HG03159 (cell line): Measurements from ENCODE around the gene STK32C.

Experiments
- ATAC-seq: cut with Tn5 transposase; IDR thresholded peaks from one replicate; pipeline ENCODE4 v1.9.1; 2021; ENCODE audit warnings: mild to moderate bottlenecking, moderate library complexity; ENCODE audit not compliant: unreplicated experiment

STK32C gene

DNA sequence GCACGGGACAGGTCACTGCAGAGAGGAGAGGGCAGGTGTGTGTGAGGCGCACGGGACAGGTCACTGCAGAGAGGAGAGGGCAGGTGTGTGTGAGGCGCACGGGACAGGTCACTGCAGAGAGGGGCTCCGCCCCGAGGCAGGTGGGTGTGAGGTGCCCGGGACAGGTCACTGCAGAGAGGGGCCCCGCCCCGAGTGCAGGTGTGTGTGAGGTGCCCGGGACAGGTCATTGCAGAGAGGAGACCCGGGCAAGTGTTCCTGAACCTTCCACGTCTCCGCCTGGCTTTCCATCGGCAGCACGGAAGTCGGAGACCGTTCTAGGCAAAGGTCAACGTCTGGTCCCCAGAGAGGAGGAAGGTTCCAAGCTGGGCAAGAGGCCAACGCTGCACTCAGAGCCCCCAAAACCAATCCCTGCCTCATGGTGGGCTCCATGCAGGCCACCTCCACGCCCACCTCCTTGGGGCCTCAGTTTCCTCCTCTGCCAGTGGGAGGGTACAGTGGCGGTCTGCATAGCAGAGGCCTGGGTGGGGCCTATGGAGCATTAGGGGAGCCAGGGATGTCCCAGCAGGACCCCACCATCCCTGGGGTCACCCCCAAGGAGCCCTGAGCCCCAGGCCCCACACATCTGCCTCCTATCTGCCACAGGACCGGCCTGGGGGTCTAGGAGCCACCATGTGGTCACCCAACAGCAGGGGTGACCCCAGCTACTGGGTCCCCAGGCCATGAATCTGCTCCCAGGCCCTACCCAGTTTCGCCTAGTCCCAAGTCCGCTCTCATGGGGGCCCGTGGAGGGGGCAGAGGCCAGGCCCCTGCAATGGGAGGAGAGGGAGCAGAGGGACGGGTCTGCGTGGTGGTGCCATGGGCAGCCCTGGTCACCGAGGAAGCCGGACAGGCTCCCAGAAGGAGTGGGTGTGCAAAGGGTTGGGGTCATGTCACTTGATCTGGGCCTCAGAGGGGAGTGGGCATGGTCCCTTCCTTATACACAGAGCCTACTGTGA, 57.0 kb downstream of the STK32C start:
- ATAC-seq, result no peak

DNA sequence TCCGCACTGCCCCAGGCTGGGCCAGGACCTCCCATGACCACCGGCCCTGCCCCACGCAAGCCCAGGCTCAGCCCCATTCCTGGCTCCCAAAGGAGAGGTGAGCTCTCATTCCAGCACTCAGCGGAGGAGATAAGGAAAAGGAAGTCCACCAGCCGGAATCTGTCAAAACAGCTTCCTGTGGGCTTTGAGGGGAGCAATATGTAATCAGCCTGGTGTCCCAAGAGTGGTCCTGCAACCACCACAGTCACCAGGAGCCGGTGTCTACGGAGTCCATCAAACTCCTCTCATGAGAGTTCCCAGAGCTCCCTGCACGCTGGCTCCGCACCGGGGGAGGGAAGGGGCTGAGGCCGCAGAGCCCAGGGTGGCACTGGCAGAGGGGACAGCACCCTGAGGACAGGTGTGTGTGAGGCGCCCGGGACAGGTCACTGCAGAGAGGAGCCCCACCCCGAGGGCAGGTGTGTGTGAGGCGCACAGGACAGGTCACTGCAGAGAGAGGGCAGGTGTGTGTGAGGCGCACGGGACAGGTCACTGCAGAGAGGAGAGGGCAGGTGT, 57.9 kb downstream of the STK32C start:
- no peak for ATAC-seq

DNA sequence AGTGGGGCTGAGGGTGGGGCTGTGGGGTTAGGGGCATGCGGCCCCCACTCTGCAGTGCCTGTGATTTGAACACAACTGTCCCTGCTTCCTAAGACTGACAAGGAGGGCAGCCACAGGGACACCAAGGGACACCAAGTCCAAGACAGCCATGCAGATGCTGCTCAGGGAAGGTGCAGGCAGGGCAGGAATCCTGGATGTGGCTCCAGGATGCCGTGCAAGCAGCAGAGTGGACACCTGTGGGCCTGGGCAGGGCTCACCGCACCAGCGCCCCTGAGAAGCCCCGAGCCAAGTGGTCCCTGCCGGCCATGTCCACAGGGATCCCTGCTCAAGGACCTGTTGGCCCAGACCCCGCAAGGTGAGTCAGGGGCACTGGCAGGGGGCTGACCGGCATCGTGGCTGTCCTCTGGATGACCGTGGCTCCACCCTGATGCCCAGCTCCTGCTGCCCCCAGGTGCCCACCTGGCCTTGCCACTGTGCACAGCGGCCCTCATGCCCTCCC, 58.5 kb downstream of the STK32C start:
- no peak for ATAC-seq

DNA sequence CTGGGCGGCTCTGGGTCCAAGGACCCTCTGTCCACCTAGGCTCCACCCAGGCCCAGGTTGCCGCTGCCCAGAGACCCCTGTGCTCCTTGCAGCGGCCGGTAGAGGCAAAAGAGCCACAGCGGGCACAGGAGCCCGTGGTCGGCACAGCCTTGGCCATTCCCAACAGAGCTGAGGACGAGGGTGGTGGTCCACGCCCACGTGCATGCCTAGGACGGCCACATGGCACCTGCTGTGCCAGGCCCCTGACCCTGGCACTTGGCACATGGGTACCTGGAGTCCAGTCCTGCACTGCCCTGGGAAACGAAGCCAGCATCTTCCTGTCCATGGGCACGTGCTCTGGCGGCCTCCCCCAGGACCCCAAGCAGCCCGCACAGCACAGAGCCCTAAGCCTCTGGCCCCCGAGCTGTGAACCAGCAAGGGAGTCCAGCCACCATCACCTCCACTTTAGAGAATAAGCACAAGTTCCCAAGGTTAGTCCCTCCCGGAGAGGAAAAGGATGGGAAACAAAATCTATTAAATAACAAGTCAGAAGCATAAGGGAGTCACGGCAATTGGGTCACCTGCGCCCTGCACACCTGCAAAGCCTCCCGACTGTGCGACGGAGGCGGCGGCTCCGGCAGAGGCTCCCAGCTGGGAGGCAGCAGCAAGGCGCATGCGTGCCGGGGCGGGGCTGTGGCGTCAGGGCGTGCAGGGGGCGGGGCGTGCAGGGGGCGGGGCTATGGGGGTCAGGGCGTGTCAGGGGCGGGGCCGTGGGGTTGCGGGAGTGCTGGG, 59.1 kb downstream of the STK32C start:
- ATAC-seq, result no peak

DNA sequence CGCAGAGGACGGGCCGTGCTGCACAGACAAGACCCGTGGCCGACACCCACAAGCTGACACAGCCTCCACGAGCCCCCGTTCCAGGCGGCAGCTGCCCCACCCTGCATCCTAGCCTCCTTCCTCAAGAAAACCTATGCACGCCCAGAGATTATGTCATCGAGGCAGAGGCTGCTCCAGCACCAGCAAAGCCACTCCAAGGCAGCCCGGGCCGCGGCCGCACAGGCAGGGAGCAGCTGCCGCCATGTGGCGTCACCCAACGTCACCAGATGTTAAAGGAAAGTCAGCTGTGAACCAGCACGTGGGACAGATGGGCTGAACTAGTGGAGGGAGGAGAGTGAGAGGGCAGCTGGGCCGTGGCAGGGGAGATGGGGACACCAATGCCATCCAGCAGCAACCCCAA, 59.8 kb downstream of the STK32C start:
- ATAC-seq, result no peak

DNA sequence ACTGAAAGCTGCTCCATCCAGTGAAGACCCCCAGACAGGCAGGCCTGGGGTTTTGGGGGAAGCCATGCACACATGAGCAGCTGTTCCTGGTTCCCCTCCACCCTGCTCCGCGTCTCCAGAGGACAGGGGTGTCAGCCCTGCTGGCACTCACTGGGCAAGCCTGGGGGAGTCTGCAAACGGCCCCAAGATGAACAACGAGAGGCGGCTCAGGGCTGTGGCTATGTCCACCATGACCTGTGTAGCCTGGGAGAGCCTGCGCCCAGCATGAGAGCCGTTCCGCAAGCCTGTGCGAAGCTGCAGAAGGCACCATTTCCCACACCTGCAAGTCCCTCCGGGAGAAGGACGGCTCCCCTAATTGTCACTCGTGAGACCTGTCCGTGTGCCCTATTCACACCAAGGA, 61.5 kb downstream of the STK32C start:
- ATAC-seq, result no peak

DNA sequence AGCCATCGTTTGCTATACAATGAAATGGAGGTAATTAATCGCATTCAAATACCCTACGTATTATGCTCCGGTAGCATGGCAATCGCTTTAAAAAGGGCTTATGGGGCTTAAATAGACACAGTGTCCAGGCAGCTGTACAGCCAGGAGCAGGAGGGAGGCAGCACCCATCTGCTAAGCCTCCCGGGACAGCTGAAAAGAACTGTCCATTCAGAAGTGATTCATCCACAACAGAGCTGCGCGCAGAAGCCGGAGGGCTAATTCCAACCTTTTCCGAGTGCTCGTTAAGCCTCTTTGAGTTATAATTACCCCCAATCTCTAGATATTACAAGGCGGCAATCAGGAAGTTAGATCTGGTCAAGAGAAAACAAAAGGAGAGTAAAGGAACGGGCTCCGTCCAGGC, 62.7 kb downstream of the STK32C start:
- ATAC-seq, result no peak

DNA sequence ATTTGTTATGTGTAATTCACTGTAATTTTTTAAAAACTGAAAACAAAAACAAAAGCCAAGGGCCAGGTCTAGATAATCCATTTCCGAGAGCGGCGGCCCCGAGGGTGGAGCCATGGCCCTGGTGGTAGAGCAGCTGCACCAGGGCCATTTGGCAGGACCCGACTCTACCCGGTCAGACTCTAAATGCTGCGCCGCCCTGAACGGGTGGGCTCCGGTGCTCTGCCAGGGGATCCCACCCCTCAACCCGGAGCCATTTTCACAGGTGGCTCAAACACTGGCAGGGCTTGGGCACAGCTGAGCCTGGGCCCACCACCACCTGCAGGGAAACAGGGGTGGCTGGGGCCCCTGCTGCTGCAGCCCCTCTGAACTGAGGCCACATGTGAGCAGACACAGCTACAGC, 64.1 kb downstream of the STK32C start:
- ATAC-seq, result no peak

DNA sequence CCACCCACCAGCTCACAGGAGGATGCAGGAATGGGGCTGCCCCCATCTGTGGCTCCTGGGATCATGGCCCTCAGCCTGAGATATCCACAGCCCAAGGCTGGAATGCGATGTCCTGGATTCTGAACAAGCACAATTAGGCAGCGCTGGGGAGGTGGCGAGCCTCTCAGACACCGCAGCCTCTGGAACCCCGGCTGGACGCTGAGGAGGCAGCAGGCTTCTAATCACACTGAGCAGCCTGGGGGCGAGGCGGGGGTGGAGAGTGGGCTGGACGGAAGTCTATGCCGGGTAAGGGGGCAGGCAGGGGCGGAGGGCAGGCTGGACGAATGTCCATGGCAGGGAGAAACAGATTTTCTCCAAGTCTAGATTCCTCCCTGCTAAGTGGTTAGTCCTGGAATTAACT, 64.6 kb downstream of the STK32C start:
- ATAC-seq, result no peak

DNA sequence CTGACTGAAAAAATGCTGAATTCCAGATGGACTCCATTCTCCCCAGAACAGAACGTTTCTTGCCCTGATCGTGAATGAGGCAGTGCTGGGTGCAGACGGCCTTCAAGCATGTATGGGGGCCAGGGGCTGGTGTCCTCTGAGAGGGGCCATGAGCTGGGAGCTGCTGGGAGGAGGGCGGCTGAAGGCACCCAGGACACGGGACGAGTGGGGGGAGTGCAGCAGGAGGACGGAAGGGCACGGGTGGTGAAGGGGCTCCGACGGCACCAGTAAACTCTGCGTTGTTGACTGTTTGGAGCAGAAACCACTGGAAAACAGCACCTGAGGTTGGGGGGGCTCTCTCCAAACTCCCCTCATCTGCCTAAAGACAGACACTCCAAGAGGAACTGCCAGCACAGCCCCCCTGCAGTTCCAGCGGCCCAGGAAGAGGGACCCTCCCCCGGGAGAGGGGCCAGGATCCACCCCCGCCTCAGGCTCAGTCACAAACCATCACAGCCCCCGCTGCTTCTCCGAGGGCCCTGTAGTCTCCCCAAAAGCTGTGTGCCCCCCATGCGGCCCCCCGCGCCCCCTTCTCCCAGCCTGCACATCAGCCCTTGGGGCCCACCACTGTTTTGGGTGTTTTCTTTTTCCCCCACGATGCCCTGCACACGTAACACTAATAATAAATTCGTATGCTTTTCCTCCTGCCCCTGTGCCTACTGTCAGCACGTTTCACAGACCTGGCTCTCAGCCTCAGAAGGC, 65.5 kb downstream of the STK32C start:
- no peak for ATAC-seq

DNA sequence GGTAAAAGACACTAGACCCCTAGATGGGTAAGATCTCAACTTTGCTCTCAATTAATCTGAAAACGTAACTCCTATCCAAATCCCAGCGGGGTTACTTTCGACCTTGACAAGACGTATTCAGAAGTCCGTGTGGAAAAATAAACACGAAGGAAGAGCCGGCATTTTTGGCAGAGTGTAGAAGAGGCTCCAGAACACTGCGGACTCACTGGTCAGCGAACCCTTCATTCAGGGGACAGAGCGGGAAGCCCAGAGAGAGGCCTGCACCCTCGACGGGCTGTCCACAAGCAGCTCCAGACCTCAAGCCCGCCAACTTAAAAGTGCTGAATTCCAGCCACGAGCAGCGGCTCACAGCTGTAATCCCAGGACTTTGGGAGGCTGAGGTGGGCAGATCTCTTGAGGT, 66.3 kb downstream of the STK32C start:
- no peak for ATAC-seq

DNA sequence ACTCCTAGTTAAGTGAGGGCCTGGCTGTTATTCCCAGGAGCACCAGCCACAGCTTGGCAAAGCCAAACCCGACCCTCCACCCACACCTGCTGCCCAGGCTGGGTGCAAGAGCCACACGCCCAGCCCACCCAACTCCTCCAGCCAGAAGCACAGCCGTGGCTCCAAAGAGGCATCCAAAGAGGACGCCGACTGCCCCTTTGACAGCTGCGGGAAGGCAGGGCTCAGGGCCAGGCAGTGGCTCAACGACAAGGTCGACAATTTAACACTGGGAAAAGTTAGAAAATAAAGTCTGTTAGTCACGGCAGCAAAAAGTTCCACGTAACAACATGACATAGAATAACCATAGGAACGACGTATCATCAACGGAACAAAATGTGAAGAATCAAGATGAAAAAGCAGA, 66.7 kb downstream of the STK32C start:
- ATAC-seq, result no peak

DNA sequence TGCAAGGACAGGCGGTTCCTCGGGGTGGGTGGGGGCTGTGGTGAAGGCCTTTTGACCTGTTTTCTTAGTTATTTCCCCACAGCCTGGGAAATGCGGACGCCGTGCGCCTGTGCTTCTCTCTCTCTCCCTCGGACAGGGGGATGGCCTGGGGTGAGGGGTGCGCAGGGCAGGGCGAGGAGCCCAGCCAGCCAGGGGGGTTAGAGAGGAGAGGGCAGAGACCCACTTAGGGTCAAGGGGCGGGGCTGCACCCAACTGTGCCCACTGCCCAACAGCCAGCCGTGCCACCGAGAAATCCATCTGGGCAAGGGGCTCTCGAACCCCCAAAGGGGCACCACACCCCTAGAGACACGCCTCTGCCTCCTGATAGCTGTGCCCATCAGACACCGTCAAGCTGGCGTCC, 67.2 kb downstream of the STK32C start:
- no peak for ATAC-seq

DNA sequence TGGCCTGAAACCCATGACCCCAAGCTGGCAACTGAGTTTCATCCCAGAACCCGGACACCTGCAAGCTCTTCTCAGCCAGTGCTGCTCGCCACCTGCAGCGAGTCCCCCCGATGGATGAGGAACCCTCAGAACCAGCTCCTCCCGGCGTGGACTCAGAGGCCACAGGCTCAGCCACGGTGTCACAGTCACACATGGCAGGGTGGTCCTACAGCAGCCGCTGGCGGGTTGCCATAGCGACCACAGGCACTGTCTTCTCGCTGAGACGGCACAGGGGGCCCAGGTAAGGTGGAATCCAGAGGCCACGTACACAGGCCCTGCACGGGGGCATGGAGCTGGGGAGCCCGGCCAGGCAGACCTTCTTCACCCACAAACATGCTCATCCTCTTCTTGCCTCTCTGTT, 67.6 kb downstream of the STK32C start:
- no peak for ATAC-seq

DNA sequence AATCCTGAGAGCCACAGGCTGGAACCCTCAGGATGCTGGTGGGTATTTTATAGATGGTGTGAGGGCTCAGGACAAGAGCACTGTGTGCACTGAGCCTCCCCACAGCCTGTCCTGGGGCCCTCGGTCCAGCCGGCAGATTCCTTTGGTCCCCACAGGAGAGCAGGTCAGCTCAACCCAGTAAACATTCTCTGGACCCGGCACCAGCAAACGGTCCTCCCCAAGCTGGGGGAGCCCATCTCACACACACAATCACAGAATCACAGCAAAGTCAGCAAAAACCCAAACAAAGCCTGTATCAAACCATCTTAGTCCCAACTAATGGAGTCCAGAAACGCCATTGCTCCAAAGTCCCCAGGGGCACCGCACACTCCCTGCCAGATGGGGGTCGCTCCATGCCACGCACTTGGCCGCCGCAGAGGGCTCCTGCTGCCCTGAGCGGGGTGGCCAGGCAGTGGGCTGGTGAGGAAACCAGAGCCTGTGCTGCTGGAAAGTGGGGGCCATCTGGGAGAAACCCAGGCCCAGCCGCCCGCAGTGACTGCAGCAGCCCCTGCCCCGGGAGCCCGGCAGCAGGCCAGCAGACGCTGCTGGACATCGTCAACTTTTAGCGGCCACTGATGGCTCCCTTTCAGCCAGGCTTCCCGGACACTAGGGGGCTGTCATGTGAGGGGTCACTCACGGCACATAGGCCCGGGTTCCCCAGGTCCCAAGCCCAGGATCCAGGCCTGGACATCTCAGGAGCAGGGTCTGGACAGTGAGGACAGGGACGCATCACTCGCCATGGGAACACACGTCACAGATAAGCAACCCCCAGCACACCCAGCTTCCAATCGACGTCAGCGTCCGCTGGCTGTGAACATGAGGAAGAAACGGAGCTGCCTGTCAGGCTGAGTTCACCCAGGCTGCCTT, 68.4 kb downstream of the STK32C start:
- ATAC-seq, result no peak

DNA sequence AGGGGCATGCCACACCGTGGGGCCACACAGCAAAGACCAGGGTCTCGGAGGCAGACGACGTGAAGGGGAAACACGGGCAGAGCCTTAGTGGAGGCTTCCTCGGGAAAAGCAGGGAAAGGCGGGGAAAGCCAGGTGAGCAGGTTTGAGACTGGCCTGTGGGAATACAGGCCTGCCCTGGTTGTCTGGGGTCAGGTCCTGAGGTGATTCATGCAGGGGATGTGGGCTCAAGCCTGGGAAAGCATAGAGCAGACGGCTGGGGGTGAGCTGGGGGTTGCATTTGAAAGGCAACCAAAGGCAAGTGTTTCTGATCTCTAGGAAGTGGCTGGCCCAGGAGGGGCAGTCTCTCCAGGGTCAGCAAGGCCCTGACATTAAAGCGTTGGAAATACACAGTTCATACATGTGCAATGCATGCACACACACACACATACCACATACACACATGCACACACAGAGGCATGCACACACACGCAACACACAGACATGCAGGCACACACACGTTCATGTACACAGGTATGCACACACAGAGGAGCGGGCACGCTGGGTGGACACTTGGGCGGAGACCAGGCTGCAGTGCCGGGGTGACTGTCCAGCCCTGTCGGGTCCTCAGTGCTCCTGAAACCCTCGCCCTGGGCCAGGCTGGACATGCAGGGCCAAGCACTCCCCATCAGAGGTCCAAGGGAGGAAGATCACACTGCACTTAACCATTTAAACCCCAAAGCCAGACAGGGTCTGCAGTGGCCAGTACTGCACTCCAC, 69.2 kb downstream of the STK32C start:
- ATAC-seq, result no peak

DNA sequence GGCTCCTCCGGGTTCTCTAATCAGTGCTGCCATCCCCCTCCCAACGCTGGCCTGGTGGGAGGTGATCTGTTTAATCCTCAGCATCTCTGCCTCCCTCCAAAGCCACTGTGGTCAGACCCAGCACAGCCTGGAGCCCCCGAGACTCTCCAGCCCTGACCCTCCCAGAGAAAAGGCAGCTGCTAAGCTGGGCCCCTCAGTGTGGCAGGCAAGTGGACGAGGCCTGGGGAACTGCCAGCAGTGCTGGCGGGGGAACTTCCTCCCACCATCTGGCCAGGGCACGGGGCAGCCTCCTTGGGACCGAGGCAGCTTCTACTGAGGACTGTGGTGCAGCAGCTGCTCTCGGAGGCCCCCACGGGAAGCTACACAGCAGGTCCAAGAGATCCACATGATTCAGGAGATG, 69.9 kb downstream of the STK32C start:
- ATAC-seq, result no peak

DNA sequence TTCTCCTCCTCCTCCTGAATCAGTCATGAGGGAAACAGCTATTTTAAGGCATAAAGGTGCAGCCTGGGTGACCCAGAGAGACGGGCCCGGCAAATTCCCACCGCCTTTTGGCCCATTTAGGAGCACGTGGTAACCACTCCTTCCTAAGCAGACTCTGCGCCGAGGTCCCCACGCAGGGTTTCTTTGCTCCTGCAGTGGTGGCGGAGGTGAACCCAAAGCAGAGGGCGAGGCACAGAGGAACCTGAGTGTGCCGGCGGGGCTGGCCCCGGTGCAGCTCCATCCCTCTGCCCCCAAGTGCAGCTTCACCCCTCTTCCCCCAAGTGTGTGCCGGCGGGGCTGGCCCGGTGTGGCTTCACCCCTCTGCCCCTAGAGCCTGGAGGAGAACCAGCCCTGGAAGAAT, 70.4 kb downstream of the STK32C start:
- ATAC-seq, result no peak

DNA sequence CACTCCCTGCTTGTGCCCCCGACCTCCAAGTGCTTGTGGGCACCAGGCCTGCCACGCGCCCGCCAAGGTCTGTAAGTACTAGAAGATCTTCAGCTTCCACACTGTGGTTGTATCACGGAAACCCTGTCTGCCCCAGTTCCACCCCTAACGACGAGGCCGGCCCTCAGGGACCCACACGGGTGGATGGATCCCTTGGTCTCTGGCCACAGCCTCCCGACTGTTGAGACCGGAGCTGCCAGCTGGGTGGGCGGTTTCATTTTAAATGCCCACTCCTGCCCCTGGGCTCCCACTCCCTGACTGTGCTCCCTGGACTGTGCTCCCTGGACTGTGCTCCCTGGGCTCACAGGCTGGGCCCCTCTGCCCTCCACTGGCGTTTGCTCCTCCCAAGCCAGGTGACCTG, 70.9 kb downstream of the STK32C start:
- ATAC-seq, result no peak
